Stimulated activated naive CD4-positive, alpha-beta T cell treated with Interleukin-2 at 50 U/mL for 16 hours (primary cell): ENCODE data around the gene ACTR5.

Experiments
- DNase-seq: peaks from one replicate; lab custom pipeline; 2025; lab: John Stamatoyannopoulos, UW

The ACTR5 gene

DNA sequence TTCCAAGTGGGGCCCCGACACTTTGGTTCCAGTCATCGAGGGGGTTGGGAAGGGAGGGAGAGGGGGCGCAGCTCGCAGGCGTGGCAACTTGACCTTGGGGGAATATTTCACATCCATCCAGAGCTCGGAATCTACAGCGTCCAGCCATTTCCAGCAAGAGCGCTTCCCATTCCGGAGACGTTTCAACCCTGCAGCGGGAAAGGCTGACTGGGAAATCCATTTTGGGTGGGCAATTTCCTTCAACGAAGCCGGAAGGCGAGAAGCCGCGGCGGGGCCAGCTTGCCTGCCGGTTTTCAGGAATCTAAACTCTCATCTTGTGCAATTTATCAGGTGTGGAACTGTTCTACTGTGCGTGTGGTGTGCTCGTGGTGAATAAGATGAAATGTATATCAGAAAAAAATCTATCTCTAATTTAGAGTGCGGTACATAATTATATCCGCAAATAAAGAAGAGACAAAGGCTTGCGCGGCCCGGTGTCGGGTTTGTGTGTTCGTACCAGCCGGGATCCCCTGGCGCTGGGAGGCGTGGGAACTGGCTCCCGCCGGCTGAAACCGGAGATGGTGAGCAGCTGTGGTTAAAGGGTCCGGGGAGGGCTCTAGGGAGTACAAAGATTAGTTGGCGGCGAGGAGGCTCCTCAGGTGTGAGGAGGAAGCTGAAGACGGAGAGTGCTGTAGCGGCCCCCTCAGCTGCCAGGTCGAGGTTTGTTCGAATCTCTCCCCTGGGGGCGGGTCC is 19.2 kb upstream of the ACTR5 start:
- no peak for DNase-seq

DNA sequence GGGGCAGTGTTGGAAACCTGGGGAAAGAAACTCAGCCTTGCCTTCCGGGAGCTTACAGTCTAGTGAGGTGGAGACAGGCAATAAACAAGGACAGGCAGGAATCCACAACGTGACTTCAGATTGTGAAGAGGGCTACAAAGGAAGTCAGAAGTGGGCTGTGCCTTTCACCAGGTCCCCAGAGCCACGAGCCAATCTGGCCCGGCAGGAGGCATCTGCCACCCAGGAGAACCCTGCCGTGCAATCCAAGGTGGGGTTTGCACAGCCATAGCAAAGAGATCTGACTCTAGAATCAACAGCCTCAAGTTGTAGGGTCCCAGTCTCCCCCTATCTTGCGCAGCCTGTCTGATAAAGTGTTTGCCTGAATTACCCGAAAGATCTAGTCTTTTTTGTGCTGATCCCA is 18.5 kb upstream of the ACTR5 start:
- no peak for DNase-seq

- no peak for DNase-seq
Observed at GRCh38 chr20:38730167-38730988, 17.9 kb upstream of the ACTR5 start.

GRCh38 chr20:38730989-38731737 is 17.1 kb upstream of the ACTR5 start:
- DNase-seq = peak; percentile 70

GRCh38 chr20:38731738-38732113 is 16.5 kb upstream of the ACTR5 start:
- no peak for DNase-seq

DNA sequence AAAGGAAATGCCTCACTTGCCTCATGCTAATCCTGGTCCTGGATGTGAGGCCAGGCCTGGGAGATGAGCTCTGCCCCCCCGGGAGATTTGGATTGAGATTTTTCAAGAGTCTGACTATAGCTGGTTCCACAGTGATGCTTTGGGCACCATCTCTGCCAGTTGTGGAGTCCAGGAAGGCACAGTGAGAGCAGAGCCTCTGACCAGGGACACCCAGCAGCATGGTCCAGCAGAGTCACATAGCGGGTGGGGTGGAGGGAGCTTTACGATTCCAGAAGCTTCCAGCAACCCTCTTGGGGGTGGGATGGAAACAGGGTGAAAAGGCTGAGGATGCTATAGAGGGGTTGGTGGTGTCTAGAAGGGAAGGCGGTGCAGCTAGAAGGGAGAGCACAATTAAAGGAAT is 15.3 kb upstream of the ACTR5 start:
- DNase-seq = no peak

DNA sequence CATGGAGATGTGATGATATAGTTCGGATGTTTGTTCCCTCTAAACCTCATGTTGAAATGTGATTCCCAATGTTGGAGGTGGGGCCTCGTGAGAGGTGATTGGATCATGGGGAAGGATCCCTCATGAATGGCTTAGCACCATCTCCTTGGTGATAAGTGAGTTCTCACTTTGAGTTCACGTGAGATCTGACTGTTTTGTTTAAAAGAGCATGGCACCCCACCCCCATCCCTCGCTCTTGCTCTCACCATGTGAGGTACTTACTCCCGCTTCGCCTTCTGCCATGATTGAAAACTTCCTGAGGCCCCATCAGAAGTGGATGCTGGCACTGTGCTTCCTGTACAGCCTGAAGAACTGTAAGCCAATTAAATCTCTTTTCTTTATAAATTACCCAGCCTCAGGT is 13.1 kb upstream of the ACTR5 start:
- DNase-seq = no peak

- no peak for DNase-seq
Observed at GRCh38 chr20:38737887-38738286, 10.4 kb upstream of the ACTR5 start.

DNA sequence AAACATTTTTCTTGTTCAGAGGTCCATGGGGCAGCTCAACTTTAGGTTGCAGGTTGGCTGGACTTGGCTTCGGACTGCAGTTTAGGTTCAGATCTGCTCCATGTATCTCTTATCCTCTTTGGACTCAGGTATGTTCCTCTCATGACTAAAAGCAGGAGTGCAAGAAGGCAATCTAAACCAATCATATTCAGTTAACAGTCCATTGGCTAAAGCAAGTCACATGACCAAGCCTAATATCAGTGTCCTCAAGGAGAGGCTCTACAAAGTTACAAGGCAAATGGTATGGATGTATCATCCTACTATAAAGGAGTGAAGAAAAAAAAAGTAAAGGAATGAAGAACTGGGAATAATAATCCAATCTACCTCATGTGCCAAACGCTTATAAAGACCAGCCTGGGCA is 2.5 kb upstream of the ACTR5 start:
- DNase-seq = no peak

- no peak for DNase-seq
Observed at GRCh38 chr20:38747495-38748096, 664 bp upstream of the ACTR5 start.

GRCh38 chr20:38748861-38749149 is 545 bp downstream of the ACTR5 start:
- peak; percentile 63 for DNase-seq

GRCh38 chr20:38751360-38751976 is 3.2 kb downstream of the ACTR5 start:
- no peak for DNase-seq

- DNase-seq = no peak
Observed at GRCh38 chr20:38752029-38752428, 3.8 kb downstream of the ACTR5 start.

GRCh38 chr20:38754924-38755323 is 6.7 kb downstream of the ACTR5 start:
- DNase-seq = no peak

DNA sequence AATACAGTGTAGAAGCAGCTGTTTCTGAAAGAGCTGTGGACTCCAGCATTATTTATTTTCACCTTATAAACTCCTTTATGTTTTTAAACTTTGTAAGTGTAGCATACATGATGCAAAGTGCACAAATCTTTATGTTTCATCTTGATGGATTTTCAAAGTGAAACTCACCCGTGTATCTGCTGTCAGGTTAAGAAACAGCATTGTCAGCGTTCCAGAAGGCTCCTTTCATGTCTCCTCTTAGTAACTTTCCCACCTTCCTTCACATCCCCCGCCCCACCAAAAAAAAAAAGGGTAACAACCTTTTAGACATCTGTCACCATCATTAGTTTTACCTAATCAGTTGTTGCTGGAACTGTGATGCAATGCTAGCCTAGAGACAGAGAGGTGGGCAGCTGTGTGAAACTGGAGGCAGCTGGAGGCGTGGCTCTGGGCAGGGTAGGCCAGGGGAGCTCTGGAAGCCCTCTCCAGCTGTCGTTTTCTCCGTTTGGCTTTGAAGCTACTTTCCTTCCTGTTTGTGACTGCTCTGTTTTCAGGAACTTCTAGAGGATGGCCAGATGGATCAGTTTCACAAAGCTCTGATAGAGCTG is 7.2 kb downstream of the ACTR5 start:
- DNase-seq = no peak

DNA sequence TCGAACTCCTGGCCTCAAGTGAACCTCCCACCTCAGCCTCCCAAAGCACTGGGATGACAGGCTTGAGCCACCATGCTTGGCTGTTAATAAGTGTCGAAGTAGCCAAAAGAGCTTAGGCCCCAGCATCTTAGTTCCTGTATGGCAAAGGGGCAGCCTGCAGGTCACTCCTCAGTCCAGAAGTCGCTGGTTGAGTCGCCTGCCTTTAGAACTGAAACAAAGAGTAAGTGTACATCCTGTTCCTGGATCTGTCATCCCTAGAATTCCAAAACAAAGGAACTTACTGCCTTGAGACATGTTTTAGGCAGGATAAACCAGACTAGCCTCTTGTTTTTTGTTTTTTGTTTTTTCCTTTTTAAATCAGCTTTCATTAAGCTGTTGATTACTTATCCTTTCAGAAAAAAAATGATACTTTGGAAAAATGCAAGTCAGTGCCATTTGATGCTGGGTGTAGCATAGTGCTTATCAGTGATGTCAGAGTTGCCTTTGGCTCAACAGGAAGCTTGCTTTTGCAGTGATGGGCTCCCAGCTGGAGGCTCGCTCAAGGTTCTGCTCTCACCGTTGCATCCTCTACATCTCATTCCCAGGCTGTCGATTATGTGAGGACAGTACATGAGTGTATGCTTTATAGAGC is 9.0 kb downstream of the ACTR5 start:
- no peak for DNase-seq

DNA sequence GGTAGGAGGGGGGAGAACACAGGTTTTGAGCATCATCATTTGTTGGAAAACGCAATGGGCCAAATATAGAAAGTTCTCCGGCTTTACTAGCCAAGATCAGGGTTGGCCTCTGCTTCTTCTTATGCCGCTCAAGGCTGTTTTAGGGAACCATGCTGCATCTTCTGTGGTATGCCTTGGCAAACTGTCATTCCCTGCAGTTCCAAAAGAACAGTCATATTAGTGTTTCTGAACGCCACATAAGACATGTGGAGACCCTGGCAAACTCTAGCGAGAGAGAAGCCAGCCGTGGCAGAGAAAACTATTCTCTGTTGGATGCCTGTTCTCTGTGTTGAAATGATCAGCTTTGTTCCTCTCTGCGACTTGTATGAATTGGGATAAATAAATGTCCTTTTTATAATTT is 10.8 kb downstream of the ACTR5 start:
- no peak for DNase-seq

GRCh38 chr20:38760978-38761377 is 12.7 kb downstream of the ACTR5 start:
- DNase-seq = no peak

DNA sequence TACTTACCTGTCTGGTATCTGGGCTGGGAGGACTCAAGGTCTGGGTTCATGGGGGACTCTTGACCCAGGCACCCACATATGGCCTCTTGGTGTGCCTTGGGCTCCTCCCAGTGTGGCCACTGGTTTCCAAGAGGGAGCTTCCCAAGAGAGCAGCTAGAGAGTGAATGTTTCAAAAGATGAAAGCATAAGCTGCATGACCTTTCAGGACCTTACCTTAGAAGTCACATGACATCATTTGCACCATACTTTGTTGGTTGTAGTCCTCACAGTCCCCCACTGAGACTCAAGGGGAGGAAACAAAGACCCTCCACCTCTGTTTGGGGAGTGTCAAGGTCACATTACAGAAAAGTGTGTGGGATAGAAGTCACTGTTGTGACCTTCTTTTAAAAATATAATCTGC is 13.9 kb downstream of the ACTR5 start:
- no peak for DNase-seq

DNA sequence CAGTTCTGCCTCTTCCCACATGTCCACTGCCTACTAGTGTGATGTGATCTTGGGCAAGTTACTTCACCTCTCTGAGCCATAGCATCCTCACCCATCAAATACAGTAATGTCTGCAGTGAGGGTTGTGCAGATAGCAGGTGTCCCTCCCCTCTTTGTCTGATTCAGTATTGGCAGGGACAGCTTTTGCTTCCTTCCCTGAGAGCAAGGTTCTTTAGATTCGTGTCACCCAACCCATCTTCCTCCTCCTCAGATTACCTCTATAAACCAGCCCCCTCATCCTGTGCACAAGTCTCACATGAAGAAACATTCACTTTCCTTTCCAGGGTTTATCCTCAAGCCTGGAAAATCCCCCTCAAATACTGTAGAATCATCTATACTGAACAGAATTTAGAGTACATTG is 15.4 kb downstream of the ACTR5 start:
- no peak for DNase-seq

GRCh38 chr20:38764567-38765318 is 16.5 kb downstream of the ACTR5 start:
- peak; percentile 50 for DNase-seq
